Mucosa of gallbladder (tissue), 1 donor: ENCODE results near the gene REC114. TPM values are rescaled to one million over a fixed set of nuclear protein-coding genes. Genes with fewer than 3 reads are reported as not detected.
"Not testable (repeated sequence)": the region's sequence is repeated elsewhere in the genome, so short reads cannot be mapped to it uniquely, and the experiment has no call there.

ENCODE experiments used
- DNase-seq: peaks from one replicate; pipeline ENCODE4 v3.0.0-alpha.2; 2020; ENCODE audit warnings: low spot score
- total RNA-seq: library from RNA; stranded (reverse); gene quantifications from one replicate; pipeline ENCODE4 v1.2.1, GENCODE V29; 2021
- donor health status: DM: no; HTN: no; CAD: no.

Gene REC114
- total RNA-seq, 1 donor from 2014 or later = not detected

GRCh38 chr15:73575636-73576247, 132.8 kb downstream of the REC114 start:
- no peak for DNase-seq

GRCh38 chr15:73577593-73577992, 134.6 kb downstream of the REC114 start:
- not testable (repeated sequence) for DNase-seq

GRCh38 chr15:73578026-73578425, 135.1 kb downstream of the REC114 start:
- no peak for DNase-seq

- DNase-seq = no peak
Observed at GRCh38 chr15:73582851-73583379, 140.0 kb downstream of the REC114 start.

- DNase-seq = no peak
Observed at GRCh38 chr15:73583544-73583943, 140.6 kb downstream of the REC114 start.

GRCh38 chr15:73584699-73585420, 141.9 kb downstream of the REC114 start:
- no peak for DNase-seq

- peak; percentile 37 for DNase-seq
Observed at GRCh38 chr15:73585871-73586654, 143.1 kb downstream of the REC114 start.

- no peak for DNase-seq
Observed at GRCh38 chr15:73589766-73590165, 146.8 kb downstream of the REC114 start.

GRCh38 chr15:73590263-73590662, 147.3 kb downstream of the REC114 start:
- DNase-seq = no peak

GRCh38 chr15:73593304-73594074, 150.5 kb downstream of the REC114 start:
- DNase-seq = peak; percentile 33

- no peak for DNase-seq
Observed at GRCh38 chr15:73594109-73594508, 151.1 kb downstream of the REC114 start.

GRCh38 chr15:73596174-73596573, 153.2 kb downstream of the REC114 start:
- no peak for DNase-seq

GRCh38 chr15:73597036-73597638, 154.2 kb downstream of the REC114 start:
- no peak for DNase-seq

- no peak for DNase-seq
Observed at GRCh38 chr15:73598530-73599160, 155.7 kb downstream of the REC114 start.

- DNase-seq = no peak
Observed at GRCh38 chr15:73599934-73600333, 157.0 kb downstream of the REC114 start.

- DNase-seq = no peak
Observed at GRCh38 chr15:73600413-73601335, 157.7 kb downstream of the REC114 start.

- peak; percentile 66 for DNase-seq
Observed at GRCh38 chr15:73601451-73602445, 158.8 kb downstream of the REC114 start.

- no peak for DNase-seq
Observed at GRCh38 chr15:73602446-73602843, 159.5 kb downstream of the REC114 start.
